HG03571 (cell line): ENCODE measurements around the gene PLEKHM1.
A peak's percentile ranks its signal among the peaks of the same experiment; 100 is the strongest.
"Not testable (repeated sequence)": the region's sequence is repeated elsewhere in the genome, so short reads cannot be mapped to it uniquely, and the experiment has no call there.

Experiments used
- ATAC-seq: cut with Tn5 transposase; IDR thresholded peaks from one replicate; pipeline ENCODE4 v1.9.1; 2021; ENCODE audit not compliant: unreplicated experiment

PLEKHM1 gene

DNA sequence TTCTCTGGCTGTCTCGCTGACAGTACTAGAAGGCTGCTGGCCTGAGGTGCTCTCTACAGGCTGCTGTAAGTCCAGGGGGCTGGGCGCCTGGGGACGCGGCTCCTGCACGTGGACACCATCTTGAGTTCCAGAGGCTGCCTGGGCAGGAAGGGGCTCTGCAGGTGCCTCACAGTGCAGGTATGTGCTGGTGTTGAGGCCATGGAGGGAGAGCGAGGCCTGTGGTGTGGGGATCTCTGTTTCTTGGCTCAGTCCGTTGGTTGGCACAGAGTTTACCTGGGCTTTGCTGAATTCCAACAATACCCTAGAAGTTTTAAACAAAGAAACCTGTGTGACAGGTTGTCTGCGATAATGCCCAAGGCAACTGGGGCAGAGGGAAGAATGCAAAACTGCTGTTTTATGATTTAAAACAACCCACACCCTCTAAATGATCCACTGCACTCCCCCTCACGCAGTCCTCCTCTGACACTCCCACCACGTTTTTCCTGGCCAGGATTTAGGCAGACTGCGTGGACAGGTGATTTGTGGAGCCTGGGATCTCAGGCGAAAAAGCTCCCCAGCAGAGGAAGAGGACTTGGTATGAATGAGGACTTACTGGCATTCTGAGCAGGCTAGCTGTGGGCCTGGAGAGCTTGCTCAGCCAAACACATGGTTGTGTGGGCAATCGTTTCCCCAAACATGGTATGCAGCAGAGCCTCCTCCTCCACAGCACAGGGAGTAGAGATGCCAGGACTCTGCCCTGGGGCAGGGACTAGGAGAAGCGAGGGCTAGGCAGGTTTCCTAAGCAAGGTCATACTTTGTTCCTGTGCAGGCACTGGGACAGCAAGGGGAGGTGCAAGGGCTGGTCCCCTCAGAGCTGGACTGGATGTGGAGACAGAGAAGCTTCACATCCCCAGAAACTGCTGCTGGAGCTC, 22.0 kb downstream of the PLEKHM1 start:
- ATAC-seq = not testable (repeated sequence)

DNA sequence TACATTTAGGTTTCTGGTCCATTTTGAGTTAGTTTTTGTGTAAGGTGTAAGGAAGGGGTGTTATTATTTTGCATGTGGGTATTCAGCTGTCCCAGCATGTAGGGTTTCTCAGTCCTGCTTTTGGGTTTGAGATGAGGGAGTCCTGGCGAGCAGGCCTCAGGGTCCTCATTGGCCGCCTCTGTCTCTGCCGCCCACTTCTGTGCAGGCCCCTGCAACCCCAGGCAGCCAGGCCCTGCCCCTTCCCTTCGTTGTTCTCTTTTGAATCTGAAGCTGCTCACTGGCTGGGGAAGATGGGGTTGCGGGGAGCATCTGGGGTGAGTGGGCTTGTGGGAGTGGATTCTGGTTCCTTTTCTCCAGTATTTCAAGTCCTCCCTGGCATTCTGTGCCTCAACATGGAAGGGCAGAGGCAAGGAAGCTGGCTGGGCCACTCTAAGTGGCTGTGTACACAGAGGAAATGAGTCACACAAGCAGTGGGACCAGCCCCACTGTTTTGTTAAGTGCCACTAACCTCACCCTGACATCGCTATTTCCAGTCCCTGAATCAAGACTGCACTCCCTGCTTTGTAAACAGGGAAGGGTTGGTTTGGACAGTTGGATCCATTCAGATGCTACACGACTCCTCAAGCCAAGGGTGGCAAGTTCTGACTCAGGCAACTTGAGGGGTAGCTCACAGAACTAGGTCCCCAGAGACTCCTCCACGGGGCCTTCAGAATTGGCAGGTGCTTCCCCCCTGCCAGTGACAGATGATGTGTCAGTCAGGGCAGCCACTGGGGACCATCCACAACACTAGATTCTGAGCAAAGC, 28.8 kb downstream of the PLEKHM1 start:
- peak; percentile 81 for ATAC-seq

DNA sequence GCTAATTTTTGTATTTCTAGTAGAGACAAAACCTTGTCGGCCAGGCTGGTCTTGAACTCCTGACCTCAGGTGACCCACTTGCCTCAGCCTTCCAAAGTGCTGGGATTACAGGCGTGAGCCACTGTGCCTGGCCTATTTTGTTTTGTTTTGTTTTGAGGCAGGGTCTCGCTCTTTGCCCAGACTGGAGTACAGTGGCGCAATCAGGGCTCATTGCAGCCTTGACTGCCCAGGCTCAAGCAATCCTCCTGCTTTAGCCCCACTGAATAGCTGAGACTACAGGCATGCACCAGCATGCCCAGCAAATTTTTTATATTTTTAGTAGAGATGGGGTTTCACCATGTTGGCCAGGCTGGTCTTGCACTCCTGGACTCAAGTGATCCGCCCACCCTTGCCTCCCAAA, 30.1 kb downstream of the PLEKHM1 start:
- not testable (repeated sequence) for ATAC-seq

- ATAC-seq = not testable (repeated sequence)
Observed at GRCh38 chr17:45454341-45454740, 36.2 kb downstream of the PLEKHM1 start.

DNA sequence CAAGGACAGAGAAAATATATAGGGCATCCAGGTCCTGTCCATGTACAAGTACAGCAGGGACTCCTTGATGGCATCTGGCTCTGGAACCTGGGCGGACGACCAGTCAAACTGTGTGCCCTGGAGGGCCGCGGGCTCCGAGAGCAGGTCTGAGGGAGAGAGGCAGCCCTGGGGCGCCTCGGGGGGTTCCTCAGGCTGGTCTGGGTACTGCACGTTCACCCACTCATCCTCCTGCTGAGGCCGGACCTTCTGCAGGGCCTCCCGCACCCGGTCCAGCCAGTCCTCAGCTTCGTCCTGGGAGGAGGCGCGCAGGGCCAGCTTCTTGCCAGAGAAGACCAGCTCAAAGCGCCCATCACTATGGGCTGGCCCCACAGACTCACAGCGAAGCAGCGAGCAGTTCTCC, 36.8 kb downstream of the PLEKHM1 start:
- ATAC-seq = not testable (repeated sequence)

DNA sequence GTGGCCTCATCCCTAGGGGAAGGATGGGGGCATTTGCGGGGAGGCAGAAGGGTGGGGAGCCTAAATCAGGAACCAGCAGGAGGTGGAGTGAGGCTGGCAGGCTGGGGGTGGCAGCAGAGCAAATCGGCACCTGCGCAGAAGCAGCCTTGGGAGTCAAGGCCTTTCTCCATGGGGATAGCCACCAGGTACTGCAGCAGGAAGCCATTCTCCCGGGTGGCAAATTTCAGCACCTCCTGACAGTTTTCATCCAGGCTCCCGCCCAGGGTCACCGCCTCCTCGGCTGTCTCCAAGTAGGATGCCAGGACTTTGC, 37.3 kb downstream of the PLEKHM1 start:
- not testable (repeated sequence) for ATAC-seq

- not testable (repeated sequence) for ATAC-seq
Observed at GRCh38 chr17:45452329-45453224, 37.9 kb downstream of the PLEKHM1 start.

DNA sequence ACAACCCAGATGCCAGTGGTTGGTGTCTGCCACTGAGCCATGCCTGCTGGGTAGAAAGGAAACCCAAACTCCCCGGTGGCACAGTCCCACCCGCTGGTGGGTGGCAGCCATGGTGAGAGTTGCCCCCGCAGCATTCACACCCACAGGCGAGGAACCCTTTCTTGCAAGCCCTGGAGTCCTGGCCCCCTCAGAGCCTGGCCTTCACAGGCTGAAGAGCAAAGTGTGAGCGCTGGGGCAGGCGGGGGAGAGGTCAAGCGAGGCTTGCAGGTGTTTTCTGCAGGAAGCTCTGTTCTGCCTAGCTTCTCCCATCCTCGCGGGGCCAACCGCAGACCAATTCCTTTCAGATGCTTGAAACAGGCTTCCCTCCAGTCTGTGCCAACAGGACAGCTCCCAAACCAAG, 38.9 kb downstream of the PLEKHM1 start:
- ATAC-seq = not testable (repeated sequence)

DNA sequence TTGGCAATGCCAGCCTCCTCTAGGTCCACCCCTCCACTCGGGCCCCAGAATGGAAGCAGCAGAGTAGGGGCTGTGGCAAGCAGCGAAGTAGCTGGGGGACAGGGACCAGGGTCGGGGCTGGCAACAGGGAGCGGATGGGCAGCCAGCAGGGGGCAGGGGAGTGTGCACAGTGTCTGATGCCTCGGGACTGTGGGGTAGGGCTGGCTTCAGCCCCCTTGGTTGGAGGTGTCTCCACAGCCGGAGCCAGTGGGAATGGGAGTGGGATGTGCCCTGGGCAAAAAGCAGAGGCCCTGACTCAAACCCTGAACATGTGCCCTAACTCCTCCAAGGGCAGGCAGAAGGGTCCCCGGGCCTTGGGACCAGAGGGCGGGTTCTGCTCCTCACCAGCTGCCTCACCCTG, 39.4 kb downstream of the PLEKHM1 start:
- ATAC-seq = no peak

GRCh38 chr17:45449708-45450329, 40.7 kb downstream of the PLEKHM1 start:
- ATAC-seq = not testable (repeated sequence)

DNA sequence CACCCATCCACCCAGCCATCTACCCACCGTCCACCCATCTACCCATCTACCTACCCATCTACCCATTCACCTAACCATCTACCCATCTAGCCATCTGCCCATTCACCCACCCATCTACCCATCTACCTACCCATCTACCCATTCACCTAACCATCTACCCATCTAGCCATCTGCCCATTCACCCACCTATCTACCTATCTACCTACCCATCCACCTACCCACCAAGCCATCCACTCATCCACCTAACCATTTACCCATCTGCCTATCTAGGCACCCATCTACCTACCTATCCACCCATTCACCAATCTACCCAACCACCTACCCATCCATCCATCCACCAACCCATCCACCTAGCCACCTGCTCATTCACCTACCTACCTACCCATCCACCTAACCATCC, 41.3 kb downstream of the PLEKHM1 start:
- not testable (repeated sequence) for ATAC-seq

DNA sequence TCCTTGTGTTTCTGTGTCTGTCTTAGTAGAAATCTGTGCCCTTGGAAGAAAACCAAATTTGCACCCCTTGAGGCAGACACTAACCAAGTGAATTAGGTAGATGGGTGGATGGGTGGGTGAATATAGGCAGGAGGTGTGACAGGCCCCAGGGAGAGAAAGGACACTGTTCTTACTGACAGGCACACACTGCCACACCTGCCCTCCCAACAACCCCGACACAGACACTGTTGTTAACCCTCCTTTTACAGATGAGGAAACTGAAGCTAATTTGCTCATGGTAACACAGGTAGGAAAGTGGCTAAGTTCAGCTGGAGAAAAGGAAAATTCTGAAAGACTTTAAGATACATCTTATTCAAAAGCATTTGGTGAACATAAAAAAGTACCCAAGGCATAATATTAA, 42.0 kb downstream of the PLEKHM1 start:
- not testable (repeated sequence) for ATAC-seq

GRCh38 chr17:45448066-45448465, 42.5 kb downstream of the PLEKHM1 start:
- ATAC-seq = not testable (repeated sequence)

DNA sequence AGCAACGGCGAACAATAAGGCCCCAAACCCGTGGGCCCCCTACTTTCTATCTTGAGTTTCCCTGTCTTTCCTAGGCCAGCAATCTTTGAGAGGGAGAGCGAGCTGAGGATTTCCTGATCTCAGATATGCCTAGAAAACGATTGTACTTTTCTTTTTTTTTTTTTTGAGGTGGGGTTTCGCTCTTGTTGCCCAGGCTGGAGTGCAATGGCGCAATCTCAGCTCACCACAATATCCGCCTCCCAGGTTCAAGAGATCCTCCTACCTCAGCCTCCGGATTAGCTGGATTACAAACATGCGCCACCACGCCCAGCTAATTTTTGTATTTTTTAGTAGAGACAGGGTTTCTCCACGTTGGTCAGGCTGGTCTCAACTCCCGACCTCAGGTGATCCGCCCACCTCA, 42.9 kb downstream of the PLEKHM1 start:
- not testable (repeated sequence) for ATAC-seq

DNA sequence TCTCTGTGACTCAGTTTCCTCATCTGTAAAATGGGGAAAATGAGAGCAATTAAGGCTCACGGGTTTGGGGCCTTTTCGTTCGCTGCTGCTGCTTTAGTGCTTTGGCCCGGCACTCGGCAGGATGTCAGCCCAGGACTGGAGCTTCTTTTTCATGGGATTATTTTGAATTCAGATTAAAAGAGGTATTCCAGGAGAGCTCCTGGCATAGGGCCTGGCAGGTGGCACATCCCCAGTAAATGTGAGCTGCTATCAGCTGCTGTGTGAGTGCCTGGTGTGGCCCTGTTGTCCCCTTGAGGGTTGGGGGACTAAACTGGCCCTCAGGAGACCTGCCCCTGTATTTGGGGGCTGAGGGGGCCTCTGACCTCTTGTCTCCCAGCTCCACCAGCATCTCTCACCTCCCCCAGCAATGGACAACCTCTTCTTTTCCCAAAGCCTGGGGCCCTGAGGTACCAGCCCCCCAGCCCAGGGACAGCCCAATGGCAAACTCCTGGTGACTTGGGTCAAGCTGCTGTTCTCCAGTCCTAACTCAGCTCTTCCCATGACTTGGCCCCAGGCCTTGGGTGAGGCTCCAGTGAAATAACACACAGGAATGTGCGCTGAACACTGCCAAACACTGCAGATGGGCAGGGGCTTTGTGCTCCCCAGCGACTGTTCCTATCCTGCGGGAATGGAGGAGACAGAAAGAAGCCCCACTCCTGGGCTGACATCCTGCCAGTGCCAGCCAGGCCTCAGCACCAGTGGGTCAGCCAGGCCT, 43.5 kb downstream of the PLEKHM1 start:
- ATAC-seq = not testable (repeated sequence)

GRCh38 chr17:45445901-45446743, 44.4 kb downstream of the PLEKHM1 start:
- not testable (repeated sequence) for ATAC-seq

DNA sequence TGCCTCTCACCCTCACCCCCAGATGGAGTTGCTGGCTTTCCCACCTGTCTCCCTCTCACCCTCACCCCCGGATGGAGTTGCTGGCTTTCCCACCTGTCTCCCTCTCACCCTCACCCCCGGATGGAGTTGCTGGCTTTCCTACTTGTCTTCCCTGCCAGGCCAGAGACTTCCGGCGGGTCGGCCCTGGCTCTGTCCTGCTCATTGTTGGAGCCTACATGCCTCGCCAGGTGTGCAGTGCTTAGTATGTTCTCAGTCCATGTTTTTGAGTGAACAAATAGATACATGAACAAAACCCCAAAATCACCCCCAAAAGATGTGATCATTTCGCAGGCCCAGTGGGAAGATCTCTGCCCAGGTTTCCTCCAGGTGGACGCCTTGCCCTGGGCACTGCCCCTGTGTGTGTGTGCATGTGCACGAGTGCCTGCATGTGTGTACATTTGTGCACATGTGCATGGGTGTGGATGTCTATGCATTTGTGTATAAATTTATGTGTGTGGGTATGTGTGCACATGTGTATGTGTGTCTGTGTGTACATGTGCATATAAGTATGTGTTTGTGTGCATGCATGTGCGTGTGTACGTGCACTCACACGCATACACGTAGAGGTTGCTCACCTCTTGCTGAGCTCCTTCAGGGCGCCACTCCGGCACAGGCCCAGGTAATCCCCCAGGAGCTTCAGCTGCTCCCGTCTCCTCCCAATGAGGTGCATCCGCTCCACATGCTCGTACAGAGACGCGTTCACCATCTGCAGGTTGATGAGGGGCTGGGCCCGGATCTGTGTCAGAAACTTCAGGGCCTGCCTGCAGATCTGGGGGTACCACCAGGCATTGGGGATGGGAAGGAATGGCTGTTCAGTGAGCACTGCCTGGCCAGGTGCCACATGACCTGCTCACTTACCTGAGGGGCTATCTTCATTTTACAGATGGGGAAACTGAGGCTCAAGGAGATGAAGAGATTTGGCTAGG, 45.4 kb downstream of the PLEKHM1 start:
- ATAC-seq = not testable (repeated sequence)

DNA sequence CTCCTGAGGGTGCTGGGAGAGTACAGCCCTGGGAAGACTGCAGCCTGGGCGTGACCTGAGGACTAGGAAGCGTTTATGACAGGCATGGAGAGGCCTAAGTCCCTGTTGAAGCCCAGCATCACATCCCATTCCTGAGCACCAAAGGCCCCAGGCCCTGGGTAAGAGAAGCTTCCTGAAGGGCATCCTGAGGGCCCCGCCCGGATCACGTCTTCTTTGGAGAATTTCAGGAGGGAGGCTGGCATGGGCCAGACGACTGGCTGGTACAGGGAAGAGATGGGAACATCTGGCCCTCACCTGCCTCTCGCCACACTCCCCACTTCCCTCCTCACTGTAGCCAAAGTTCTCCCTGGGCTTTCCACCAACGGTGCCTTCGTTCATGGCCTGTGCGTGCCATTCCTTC, 46.2 kb downstream of the PLEKHM1 start:
- ATAC-seq = not testable (repeated sequence)
